GM18861 (cell line): ENCODE measurements around the gene CHRNA5.
A peak's percentile ranks its signal among the peaks of the same experiment; 100 is the strongest.
"Not testable (repeated sequence)": the region's sequence is repeated elsewhere in the genome, so short reads cannot be mapped to it uniquely, and the experiment has no call there.

Experiments used
- ATAC-seq: cut with Tn5 transposase; IDR thresholded peaks from one replicate; pipeline ENCODE4 v1.9.1; 2021; ENCODE audit not compliant: unreplicated experiment

Gene CHRNA5

DNA sequence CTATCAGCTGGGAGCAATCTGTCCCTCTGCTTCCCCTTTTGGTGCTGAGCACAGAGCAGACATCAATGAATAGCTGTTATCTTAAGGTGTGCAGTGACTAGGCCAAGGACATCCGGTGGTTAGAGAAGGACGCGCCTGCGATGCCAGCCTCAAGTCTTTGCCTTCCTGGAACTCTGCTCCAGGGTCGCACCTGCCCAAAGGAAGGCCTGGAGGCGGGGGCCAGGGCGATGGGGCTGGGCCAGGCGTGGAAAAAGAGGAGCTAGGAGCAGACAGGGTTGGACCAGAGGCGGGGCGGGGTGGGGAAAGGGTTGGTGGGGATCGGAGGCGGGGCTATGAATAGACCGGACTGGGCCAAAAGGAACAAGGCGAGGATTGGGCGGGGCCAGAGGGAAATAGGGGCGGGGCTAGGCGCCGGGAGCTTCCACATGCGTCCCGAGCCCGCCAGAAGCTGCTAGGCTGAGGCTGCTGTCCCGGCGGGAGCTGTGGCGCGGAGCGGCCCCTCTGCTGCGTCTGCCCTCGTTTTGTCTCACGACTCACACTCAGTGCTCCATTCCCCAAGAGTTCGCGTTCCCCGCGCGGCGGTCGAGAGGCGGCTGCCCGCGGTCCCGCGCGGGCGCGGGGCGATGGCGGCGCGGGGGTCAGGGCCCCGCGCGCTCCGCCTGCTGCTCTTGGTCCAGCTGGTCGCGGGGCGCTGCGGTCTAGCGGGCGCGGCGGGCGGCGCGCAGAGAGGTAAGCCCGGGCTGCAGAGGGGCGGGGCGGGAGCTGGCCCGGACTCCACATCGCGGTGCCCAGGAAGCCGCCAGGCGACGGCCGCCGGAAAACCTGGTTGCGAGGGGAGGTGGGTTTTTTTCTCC is at the start of gene CHRNA5:
CHRNA5 (plus strand) TSS at position 424 of the 854 bp plus-strand sequence; CDS start at position 624, 200 bp downstream.
- peak; percentile 55 for ATAC-seq

DNA sequence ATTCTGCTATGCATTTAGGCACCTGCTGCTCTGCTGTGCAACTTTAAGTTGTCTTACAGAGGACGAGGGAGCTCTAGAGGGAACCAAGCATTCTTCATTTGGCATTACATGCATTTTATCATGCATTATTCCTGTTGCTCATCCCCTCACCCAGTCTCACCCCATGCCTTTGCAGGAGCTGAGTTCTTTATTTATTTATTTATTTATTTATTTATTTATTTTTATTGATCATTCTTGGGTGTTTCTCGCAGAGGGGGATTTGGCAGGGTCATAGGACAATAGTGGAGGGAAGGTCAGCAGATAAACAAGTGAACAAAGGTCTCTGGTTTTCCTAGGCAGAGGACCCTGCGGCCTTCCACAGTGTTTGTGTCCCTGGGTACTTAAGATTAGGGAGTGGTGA is 45.3 kb upstream of the CHRNA5 start:
- ATAC-seq, result not testable (repeated sequence)

DNA sequence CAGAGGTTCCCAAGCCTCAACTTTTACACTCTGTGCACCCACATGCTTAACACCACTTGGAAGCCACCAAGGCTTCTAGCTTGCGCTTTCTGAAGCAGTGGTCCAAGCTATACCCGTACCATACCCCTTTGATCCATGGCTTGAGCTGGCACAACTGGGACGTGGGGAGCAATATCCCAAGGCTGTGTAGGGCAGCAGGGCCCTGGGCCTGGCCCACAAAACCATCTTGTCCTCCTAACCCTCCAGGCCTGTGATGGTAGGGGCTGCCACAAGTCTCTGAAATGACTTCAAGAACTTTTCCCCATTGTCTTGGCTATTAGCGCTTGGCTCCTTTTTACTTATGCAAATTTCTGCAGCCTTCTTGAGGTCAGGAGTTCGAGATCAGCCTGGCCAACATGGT is 41.1 kb upstream of the CHRNA5 start:
- ATAC-seq, result no peak

DNA sequence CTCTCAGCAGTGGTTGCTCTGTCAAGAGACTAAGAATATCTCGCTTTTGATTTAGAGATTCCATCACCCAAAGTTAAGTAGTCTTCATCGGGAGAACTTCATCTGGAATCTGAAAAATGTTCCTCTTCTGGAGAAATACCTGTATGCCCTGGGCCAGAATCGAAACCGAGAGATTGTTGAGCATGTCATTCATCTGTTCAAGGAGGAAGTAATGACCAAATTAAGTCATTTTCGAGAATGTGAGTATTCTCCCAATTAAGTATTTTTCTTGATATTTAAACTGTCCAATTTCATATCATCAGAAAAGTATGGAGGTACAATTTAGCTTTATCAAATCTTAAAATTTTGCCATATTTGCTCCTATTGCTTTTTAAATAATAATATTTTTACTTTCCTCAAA is 38.0 kb upstream of the CHRNA5 start:
- no peak for ATAC-seq

DNA sequence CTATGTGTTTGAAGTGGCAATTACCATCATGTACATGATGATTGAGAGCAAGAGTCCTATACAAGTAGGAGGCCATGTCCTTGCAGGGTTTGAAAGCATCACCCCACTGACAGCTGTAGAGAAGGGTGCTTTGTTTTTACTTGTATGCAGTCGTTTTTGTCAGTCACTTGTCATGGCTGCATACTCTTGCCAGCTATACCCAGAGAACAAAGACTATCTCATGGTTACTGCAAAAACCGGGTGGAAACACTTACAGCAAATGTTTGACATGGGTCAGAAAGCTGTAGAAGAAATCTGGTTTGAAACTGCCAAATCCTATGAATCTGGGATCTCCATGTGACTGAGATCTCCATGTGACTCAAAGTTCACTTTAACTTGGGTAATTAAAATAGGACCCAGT is 32.0 kb upstream of the CHRNA5 start:
- ATAC-seq, result no peak

DNA sequence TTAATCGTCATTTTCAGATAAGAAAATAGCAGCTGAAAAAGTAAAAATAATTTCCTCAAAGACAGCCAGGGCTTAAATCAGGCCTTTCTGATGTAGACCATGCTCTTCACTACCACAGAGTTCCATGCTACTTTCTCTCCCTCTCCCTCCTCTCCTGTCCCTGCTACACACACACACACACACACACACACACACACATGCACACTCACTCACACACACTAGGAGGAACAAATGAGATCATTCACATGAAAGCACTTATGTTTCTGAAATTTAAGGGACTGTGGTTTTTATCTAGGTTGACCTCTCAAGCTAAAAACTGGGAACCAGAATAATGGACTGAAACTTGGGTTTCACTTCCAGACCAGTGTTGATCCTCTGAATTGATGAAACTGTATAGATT is 29.2 kb upstream of the CHRNA5 start:
- no peak for ATAC-seq

DNA sequence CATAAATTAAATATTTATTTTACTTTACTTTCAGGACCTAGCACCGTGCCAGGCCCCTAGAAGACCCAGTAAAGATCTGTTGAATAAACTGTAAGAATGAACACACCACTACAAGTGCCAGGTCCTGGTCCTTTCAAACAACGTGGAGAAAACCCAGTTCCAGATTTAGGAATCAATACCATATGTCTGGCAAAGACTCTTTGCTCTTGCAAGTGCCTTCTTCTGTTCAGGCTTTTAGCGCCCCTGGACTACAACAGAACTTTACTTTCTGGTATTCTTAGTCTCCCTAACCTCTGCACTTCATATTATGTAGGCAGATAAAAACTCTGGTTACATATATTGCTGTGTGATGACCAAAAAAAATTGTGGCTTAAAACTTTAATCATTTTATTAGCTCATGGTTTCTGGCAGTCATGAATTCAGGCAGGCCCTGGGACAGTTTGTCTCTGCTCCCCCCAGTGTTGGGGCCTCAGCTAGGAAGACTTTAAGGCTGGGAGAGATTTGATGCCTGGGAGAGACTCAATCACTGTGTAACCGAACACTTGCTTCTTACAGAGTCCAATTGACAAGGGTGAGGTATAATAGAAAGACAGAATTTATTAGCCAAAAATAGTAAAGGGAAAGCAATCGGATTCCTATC is 27.9 kb upstream of the CHRNA5 start:
- no peak for ATAC-seq

DNA sequence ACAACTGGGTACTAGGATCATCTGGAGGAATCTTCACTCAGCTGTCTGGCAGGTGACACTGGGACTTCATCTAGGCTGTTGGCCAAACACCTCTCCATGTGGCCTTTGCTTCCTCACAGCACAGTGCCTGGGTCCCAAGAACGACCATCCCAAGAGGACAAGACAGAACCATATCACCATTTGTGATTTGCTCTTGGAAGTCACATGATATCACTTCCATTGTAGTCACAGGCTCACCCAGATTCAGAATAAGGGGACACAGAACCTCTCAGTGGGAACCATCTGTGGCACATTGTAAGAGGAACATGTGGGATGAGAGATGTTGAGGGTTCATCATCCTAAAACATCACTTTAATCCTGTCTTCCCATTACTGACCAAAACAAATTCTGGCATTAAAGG is 27.0 kb upstream of the CHRNA5 start:
- no peak for ATAC-seq

DNA sequence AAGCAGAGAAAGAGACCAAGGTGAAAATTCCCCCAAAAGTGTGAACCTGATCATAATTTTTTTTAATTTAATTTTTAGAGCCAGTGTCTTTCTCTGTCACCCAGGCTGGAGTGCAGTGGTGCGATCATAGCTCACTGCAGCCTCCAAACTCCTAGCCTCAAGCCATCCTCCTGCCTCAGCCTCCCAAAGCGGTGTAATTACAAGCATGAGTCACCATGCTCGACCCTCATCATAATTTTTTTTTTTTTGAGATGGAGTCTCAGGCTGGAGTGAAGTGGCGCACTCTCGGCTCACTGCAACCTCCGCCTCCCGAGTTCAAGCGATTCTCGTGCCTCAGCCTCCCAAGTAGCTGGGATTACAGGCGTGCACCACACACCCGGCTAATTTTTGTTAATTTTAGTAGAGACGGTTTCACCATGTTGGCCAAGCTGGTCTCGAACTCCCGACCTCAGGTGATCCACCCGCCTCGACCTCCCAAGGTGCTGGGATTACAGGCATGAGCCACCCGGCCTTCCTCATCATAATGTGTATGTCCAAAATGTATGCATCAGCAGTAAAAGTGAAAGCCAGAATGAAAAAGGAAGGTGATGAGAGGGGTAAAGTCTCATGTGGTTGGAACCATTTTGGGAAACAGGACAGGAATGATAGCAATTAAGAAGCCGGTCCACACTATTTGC is 25.7 kb upstream of the CHRNA5 start:
- not testable (repeated sequence) for ATAC-seq

DNA sequence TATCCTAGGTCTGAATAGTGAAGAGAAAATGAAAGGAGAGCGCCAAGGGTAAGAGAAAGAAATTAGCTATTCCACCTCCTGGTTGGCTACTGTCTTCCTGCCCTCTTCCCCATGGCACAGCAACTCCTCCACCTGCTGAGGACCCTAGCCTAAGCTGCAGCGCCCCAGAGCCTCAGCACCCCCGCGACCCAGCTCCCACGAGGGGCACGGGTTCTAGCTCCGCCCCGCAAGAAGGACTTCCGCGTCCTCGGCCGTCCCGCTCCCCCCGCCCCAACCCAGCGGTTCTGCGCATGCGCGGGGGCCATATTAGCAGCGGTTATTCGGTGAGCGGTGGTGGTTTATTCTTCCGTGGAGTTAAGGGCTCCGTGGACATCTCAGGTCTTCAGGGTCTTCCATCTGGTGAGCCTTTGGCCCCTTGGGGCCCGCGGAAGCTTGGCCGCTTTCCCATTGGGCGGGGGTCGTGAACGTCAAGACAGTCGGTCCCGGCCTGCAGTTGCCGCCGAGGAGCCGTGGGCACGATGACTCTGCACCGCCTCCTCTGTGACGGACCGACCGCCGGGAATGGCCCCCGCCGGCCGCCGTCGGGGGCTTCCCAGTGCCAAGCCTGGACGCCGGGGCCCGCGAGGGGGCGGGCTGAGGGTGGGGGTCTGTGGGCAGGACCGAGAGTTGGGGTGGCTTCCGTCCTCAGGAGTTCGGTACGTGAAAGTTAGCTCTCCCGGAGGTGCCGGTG is 25.0 kb upstream of the CHRNA5 start, which contains the start of gene PSMA4:
PSMA4 (plus strand) TSS at position 304 of the 730 bp plus-strand sequence. CDS start 1,484 bp downstream, outside the sequence.
- peak; percentile 70 for ATAC-seq

DNA sequence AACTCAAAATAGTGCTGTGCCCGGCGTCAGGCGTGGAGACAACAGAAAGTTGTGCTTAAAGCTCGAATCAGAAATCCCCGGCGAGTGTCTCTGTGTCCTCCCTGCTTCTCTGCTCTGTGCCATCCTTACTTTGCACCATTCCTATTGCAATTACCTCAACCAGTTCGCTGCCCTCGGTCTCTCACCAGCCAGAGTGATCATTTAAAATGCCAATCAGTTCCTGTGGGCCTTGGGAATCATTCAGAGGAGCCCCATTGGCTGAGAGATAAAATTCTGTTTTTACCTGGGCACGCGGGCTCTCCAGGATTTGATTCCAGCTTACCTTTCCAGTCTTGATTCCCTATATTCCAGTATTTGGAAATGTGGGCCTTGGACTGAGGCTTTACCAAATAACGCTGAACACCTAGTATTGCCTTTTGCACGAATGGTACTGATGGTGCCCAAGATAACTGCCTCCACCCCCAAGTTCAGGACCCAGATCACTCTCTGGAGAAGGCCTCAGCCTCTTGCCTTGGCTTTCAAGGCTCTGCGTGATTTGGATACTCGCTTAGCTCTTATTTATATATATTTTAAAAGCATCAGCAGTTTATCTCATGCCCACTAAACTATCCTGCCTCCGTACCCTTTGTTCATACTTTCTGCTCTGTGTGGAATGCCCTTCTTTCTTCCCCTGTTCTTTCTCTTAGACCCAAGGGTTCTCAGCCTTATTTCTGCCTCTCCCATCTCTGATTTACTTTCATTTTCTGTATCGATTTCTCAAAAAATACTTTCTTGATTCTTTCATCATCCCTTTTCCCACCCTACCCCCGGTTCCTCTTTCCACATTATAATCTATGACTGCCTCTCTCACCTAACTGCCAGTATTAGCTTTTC is 24.2 kb upstream of the CHRNA5 start:
- ATAC-seq, result no peak

DNA sequence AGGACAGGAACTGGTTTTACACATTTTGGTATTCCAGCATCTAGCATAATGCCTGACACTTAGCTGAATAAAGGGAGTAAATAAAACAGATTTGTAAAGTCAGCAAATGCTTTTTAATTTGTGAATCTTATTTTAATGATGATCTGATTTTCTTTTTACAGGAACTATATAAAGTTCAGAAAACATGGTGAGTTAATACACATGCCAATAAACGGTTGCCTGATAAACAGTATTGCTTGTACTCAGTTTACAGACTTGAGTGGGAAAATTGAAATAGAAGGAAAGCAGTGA is 23.6 kb upstream of the CHRNA5 start:
- no peak for ATAC-seq

DNA sequence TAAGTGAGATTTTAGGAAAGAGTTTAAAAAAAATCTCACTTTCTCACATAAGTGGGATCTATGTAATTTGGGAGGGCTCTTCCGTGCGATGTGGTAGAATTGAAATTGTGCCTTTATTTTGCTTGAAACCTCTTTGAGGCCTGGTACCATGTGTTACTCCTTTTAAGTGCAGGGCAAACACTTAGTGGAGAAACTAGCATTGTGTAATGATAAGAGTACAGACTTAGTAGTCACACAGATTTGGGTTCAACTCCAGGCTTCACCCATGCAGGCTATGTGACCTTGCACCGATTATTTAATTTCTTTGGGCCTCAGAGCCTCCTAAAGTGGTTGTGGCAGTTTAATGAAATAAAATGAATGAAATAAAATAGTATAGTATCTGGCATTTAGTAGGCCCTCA is 22.7 kb upstream of the CHRNA5 start:
- ATAC-seq, result no peak

DNA sequence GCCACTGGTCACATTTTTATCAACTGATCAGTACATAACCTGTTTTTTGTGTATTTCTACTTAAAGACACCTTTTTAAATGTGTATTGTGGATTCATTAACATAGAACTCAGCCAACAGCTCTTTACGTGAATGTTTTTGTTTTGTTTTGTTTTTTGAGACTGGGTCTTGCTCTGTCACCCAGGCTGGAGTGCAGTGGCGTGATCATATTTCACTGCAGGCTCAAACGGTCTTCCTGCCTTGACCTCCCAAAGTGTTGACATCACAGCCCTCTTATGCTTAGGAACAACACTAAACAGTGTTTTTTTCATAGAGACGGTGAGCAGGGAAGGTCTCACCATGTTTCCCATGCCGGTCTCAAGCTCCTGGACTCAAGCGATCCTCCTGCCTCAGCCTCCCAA is 15.1 kb upstream of the CHRNA5 start:
- ATAC-seq, result no peak

DNA sequence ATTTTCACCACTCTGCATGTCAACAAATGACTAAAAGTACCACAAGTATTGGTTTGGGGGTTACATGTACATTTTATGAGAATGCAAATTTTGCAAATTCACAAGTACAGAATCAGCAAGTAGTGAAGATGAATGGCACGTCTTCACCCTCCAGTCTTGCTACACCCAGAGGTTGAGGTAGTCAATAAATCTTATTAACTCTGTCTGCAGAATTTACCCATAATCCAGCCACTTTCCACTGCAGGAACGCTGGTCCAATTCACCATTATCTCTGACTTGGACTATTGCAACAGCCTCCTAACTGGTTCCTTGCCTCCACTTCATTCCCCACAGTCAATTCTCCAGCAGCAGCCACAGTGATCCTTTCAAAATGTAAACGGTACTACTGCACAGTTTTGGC is 14.5 kb upstream of the CHRNA5 start:
- no peak for ATAC-seq

DNA sequence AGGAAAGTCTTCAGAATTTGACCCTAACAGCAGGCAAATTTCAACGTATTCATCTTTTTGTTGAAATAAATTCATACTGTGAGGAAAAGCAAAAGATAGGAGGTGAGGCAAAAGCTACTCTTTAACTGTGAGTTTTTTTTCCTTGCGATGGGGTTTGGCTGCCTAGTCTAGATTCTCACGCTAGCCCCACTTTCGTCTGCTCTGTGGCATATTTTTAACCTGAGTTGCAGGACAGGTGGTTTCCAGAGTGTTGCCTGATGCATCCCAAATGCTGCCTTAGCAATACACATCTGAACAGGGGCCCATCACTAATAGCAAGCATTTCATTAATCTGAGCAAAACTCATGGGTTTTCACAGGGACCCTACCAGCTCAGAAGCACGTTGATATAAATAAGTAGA is 13.4 kb upstream of the CHRNA5 start:
- no peak for ATAC-seq

DNA sequence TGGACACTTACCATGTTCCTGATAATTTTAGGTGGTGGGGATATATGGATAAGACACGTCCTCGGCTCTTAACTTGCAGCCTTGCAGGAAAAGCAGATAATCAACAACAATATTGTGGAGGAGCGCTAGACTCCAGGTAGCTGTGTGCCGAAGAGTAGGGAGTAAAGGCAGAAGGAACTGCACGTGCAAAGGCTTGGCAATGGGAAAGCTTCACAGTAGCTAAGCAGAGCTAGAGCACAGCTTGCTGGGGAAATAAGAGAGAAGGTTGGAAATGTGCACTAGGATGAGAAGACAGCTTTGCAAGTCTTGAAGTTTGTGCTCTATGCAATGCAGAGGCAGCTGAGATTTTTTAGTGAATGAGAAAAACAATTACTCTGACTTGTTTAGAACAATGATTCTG is 12.7 kb upstream of the CHRNA5 start:
- no peak for ATAC-seq

DNA sequence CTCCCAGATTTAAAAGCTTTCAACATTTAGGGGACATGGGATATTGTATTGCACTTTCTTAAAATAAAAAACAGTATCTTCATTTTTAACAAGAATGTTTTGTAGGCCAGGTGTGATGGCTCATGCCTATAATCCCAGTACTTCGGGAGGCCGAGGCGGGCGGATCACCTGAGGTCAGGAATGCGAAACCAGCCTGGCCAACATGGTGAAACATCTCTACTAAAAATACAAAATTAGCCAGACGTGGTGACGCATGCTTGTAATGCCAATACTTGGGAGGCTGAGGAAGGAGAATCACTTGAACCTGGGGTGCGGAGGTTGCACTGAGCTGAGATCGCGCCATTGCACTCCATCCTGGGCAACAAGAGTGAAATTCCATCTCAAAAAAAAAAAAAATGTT is 5.1 kb upstream of the CHRNA5 start:
- not testable (repeated sequence) for ATAC-seq

DNA sequence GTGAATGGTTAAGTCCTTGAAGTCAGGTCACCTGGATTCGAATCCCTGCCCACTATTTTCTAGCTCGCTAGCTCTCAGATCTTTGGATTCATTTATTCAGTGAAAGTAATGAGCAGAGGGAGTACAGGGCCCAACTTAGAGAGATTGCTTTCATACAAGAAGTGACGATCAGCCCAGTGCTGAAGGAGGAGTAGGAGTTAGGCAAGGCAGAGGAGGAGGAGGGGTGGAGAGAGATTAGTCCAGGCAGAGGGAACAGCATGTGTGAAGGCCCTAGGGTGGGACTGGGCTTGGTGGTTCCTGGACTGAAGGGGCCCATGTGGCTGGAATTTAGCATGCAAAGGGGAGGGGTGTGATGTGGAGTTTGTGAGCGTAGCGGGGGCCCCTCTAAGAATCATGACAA is 3.8 kb upstream of the CHRNA5 start:
- no peak for ATAC-seq

DNA sequence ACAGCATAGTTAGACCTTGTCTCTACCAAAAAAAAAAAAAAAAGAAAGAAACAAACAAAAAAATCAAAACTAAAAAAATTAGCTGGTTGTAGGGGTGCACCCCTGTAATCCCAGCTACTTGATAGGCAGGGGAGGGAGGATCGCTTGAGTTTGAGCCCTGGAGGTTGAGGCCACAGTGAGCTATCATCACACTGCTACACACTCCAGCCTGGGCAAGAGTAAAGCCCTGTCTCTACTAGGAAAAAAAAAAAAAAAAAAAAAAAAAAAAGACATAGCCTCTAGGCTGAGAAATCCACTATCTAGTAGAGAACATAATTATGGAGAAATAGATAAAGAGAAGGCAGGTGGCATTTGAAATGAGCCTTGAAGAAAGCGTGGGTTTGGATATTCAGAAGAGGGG is 2.2 kb upstream of the CHRNA5 start:
- no peak for ATAC-seq

DNA sequence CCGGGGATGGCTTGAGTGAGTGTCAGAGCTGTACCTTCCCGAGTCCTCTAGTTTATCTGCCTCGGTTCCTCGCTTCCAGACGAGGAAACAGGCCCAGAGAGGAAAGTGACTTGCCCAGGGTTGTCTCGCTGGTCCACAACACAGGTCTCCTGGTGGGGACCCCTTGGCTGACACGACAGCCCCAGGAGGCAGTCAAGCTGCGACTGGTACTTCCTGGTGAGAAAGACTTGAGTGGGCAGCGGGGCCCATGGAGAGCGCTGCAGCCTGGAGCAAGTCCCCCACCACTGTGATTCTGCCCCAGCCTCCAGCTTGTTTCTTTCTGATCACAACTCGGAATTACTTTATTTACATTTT is 600 bp upstream of the CHRNA5 start:
- ATAC-seq, result peak; percentile 16
